Subcutaneous adipose tissue (tissue), 4 donors: ENCODE data around the gene NET1. TPM values are rescaled to one million over a fixed set of nuclear protein-coding genes. Genes with fewer than 3 reads are reported as not detected.

Experiments
- total RNA-seq, 4 donors: library from RNA; depleted of rRNA; stranded (reverse); fragments of >200 nt; gene quantifications; one replicate each; pipeline ENCODE4 v1.1.0, GENCODE V29; 2016
- TF ChIP-seq, protein P1 (sequence below): fragments of 450-650 bp; IDR thresholded peaks from one replicate; pipeline ENCODE4 v1.5.1; 2016; ENCODE audit warnings: low read depth, mild to moderate bottlenecking, control low read depth, antibody characterized with exemption, moderate library complexity

NET1 gene
- total RNA-seq, 4 donors from 2014 or later, result 48.3 to 214 (median 82.9) TPM

DNA sequence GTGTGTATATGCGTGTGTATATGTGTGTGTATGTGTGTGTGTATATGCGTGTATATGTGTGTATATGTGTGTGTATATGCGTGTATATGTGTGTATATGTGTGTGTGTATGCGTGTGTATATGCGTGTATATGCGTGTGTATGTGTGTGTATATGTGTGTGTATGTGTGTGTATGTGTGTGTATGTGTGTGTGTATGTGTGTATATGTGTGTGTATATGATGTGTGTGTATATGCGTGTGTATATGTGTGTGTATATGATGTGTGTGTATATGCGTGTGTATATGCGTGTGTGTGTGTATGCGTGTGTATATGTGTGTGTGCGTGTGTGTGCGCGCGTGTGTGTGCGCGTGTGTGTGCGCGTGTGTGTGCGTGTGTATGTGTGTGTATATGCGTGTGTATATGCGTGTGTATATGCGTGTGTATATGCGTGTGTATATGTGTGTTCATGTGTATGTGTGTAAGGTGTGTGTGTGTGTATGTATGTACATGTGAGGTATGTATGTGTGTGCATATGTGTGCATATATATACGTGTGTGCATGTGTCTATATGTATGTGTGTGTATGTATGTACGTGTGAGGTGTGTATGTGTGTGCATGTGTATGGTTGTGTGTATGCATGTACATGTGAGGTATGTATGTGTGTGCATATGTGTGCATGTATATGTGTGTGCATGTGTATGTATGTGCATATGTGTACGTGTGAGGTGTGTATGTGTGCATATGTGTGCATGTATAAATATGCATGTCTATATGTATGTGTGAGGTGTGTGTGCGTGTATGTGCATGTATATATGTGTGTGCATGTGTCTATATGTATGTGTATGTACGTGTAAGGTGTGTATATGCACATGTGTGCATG, 41.6 kb upstream of the NET1 start:
- TF ChIP-seq, protein P1, sequence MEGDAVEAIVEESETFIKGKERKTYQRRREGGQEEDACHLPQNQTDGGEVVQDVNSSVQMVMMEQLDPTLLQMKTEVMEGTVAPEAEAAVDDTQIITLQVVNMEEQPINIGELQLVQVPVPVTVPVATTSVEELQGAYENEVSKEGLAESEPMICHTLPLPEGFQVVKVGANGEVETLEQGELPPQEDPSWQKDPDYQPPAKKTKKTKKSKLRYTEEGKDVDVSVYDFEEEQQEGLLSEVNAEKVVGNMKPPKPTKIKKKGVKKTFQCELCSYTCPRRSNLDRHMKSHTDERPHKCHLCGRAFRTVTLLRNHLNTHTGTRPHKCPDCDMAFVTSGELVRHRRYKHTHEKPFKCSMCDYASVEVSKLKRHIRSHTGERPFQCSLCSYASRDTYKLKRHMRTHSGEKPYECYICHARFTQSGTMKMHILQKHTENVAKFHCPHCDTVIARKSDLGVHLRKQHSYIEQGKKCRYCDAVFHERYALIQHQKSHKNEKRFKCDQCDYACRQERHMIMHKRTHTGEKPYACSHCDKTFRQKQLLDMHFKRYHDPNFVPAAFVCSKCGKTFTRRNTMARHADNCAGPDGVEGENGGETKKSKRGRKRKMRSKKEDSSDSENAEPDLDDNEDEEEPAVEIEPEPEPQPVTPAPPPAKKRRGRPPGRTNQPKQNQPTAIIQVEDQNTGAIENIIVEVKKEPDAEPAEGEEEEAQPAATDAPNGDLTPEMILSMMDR, result no peak

DNA sequence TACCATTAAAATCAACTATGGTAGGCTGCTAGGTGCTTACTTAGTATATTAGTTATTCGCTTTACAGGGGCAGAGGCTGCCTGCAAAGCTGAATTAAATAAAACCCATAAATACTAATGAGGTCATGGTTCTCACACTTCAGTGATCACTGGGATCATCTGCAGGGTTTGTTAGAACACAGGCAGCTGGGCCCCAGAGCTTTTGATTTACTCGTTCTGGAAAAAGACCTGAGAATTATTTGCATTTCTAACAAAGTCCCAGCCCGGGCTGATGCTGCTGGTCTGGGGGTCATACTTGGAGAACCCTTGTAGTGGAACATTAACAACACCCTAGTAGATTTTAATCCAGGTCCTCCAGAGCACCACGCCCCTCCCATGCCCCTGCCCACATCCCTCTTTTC, 39.0 kb upstream of the NET1 start:
- TF ChIP-seq, protein P1, result no peak

DNA sequence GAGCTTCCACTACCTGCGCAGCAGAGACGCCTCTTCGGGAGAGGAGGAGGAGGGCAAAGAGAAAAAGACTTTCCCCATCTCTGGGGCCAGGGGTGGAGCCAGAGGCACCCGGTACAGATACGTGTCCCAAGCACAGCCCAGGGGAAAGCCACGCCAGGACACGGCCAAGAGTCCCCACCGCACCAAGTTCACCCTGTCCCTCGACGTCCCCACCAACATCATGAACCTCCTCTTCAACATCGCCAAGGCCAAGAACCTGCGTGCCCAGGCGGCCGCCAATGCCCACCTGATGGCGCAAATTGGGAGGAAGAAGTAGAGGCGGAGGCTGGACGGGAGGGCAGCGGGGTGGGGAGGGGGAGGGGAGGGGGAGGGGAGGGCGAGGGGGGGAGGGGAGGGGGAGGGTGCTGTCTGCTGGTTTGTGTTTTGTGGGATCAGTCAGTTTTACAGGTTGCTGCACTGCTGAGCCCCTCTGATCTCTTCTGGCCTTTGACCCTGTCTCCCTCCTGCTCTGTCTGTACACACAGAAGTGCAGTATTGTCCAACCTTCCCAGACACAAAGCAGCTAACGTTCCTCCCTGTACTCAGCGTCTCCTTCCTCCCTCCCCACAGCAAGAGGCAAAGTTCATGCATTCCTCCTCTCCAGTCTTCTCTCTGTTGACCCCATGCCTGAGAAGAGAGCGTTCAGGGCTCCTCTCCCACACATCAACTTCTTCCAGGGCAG, 38.3 kb upstream of the NET1 start:
- TF ChIP-seq, protein P1, result no peak

DNA sequence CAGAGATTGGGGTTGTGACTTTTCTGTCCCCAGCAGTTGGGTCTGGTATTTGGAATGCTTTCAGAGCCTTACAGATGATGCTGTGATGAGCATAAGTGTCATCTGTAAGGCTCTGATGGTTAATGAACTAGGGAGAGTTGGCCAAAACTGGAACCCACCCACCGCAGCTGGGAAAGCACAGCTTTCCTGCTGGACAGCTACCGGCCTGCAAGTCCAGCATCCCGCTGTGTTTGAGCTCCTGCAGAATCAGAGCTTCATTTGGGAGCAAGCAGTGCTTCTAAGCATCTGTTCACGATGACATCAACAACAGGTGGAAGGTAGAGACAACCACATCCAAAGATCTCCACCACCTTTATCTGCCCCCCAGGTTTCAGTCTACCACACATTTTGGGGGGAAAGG, 35.9 kb upstream of the NET1 start:
- TF ChIP-seq, protein P1, result no peak

- TF ChIP-seq, protein P1, result no peak
These were observed 31.2 kb upstream of the NET1 start for GRCh38 chr10:5381187-5381586.

- TF ChIP-seq, protein P1, result no peak
These were observed 27.1 kb upstream of the NET1 start for GRCh38 chr10:5385224-5385623.

DNA sequence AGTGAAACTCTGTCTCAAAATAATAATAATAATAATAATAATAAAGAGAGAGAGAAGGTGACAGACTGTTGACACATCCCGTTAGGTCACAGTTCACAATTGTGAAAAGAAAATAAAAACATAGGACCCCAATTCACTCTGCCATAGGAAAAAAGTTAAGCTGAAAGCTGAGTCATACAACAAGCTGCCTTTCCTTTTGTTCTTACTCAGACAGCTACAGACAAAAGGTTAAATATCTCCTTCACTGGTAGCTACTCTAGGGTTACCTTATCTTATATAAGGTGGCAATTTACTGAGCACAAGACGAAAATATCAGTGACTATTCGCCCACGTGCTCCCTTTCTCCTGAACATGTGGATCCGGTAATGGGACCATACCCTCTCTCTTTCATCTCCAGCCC, 25.2 kb upstream of the NET1 start:
- TF ChIP-seq, protein P1, result no peak
